HEK293 (cell line): ENCODE measurements around the gene KCND2.

Experiments
- CTCF ChIA-PET: fragments of 350-600 bp; formaldehyde crosslinking; extraction: SDS; loops from one replicate; lab custom pipeline; 2021; ENCODE audit warnings: antibody characterized with exemption; lab: Yijun Ruan, JAX
- POLR2A ChIA-PET: fragments of 300-600 bp; formaldehyde crosslinking; extraction: SDS; loops from one replicate; lab custom pipeline; 2020; ENCODE audit warnings: antibody characterized with exemption, inconsistent platforms; lab: Yijun Ruan, JAX
- H3K27ac ChIP-seq: fragments of 200-500 bp; sonication (Bioruptor generic); 2 replicates; pipeline ENCODE4 v1.5.1; 2014; ENCODE audit warnings: low read depth, low read length, control low read depth, inconsistent platforms; ENCODE audit errors: extremely low read depth
- H3K36me3 ChIP-seq, 2 experiments: fragments of 200-500 bp in 1 of 2; sonication (Bioruptor generic) in 1 of 2; 1 replicate in 1 of 2; 2 replicates in 1 of 2; pipeline ENCODE4 v1.5.1; 2014 to 2017; ENCODE audit warnings: inconsistent platforms in 2 of 2, low read length in 2 of 2; ENCODE audit not compliant: control insufficient read depth in 2 of 2, insufficient read depth in 1 of 2
- H3K4me1 ChIP-seq: fragments of 200-500 bp; sonication (Bioruptor generic); 2 replicates; pipeline ENCODE4 v1.5.1; 2014; ENCODE audit warnings: mild to moderate bottlenecking, low read length, inconsistent platforms; ENCODE audit not compliant: control insufficient read depth, insufficient read depth
- H3K4me3 ChIP-seq: 2 replicates; pipeline ENCODE4 v1.5.1; 2011; ENCODE audit warnings: low read depth, mild to moderate bottlenecking, control low read depth, low read length, moderate library complexity
- H3K9me3 ChIP-seq: fragments of 200-500 bp; sonication (Bioruptor generic); 2 replicates; pipeline ENCODE4 v1.5.1; 2014; ENCODE audit warnings: low read depth, low read length, inconsistent platforms; ENCODE audit not compliant: control insufficient read depth, insufficient read depth
- ATF2 ChIP-seq: fragments of 450-650 bp; formaldehyde crosslinking; IDR thresholded peaks from 2 replicates; pipeline ENCODE4 v1.5.1; 2016; ENCODE audit warnings: missing biosample characterization, missing genetic modification characterization, low read depth
- ZBTB7A ChIP-seq: fragments of 450-650 bp; formaldehyde crosslinking; IDR thresholded peaks from 2 replicates; pipeline ENCODE4 v1.5.1; 2016; ENCODE audit warnings: low read depth, missing biosample characterization, missing genetic modification characterization
- ZNF16 ChIP-seq: fragments of 450-650 bp; formaldehyde crosslinking; IDR thresholded peaks from 2 replicates; pipeline ENCODE4 v1.5.1; 2016; ENCODE audit warnings: low read depth, missing biosample characterization, missing genetic modification characterization
- ZNF280C ChIP-seq: fragments of 450-650 bp; formaldehyde crosslinking; IDR thresholded peaks from 2 replicates; pipeline ENCODE4 v1.5.1; 2016; ENCODE audit warnings: missing biosample characterization, missing genetic modification characterization
- ZNF280D ChIP-seq: fragments of 450-650 bp; formaldehyde crosslinking; IDR thresholded peaks from 2 replicates; pipeline ENCODE4 v1.5.1; 2016; ENCODE audit warnings: missing biosample characterization, missing genetic modification characterization
- ZNF530 ChIP-seq: fragments of 450-650 bp; formaldehyde crosslinking; IDR thresholded peaks from 2 replicates; pipeline ENCODE4 v1.5.1; 2016; ENCODE audit warnings: low read depth, missing biosample characterization, missing genetic modification characterization
- ZNF555 ChIP-seq: fragments of 450-650 bp; formaldehyde crosslinking; conservative IDR thresholded peaks from 2 replicates; pipeline ENCODE4 v1.5.1; 2017; ENCODE audit warnings: missing biosample characterization, mild to moderate bottlenecking, missing genetic modification characterization, inconsistent platforms
- ZNF571 ChIP-seq: fragments of 450-650 bp; formaldehyde crosslinking; IDR thresholded peaks from 2 replicates; pipeline ENCODE4 v1.5.0; 2017; ENCODE audit warnings: missing biosample characterization, missing genetic modification characterization
- ZNF639 ChIP-seq: fragments of 450-650 bp; formaldehyde crosslinking; IDR thresholded peaks from 2 replicates; pipeline ENCODE4 v1.5.1; 2016; ENCODE audit warnings: missing biosample characterization, missing genetic modification characterization
- ZNF658 ChIP-seq: fragments of 450-650 bp; formaldehyde crosslinking; IDR thresholded peaks from 2 replicates; pipeline ENCODE4; 2016; ENCODE audit warnings: missing biosample characterization, missing genetic modification characterization
- ZNF704 ChIP-seq: fragments of 450-650 bp; formaldehyde crosslinking; IDR thresholded peaks from 2 replicates; pipeline ENCODE4 v1.5.1; 2016; ENCODE audit warnings: missing biosample characterization, missing genetic modification characterization
- ZNF777 ChIP-seq: fragments of 450-650 bp; formaldehyde crosslinking; IDR thresholded peaks from 2 replicates; pipeline ENCODE4 v1.5.1; 2017; ENCODE audit warnings: missing biosample characterization, missing genetic modification characterization, borderline replicate concordance
- ZSCAN23 ChIP-seq: fragments of 450-650 bp; formaldehyde crosslinking; IDR thresholded peaks from 2 replicates; pipeline ENCODE4 v1.5.1; 2016; ENCODE audit warnings: missing biosample characterization, missing genetic modification characterization
- ZXDB ChIP-seq: fragments of 450-650 bp; formaldehyde crosslinking; IDR thresholded peaks from 2 replicates; pipeline ENCODE4 v1.5.1; 2016; ENCODE audit warnings: missing biosample characterization, missing genetic modification characterization

The KCND2 gene

GRCh38 chr7:120405652-120406051 is 132.7 kb downstream of the KCND2 start (continued):
- TF ChIP-seq ZNF280D (no peak), ZXDB (tag by site-specific recombination) (no peak), ZNF530 (no peak), ZNF280C (tag by site-specific recombination) (no peak)

- Histone ChIP-seq H3K4me1 (no peaks in the 10 kb centered on the region), H3K9me3 (no peaks in the 10 kb centered on the region), H3K36me3 (no peaks in the 10 kb centered on the region), H3K27ac (no peak overlapping the region), H3K4me3 (no peak overlapping the region)
- CTCF ChIA-PET: no interaction called here
- POLR2A ChIA-PET: no interaction called here
- TF ChIP-seq ZNF639 (tag by site-specific recombination): no peak
- no peak for TF ChIP-seq ZNF16 (tag by site-specific recombination)
- no peak for TF ChIP-seq ZBTB7A (tag by site-specific recombination)
- no peak for TF ChIP-seq ZSCAN23
- TF ChIP-seq ZNF571 (tag by site-specific recombination): no peak
- no peak for TF ChIP-seq ZNF704 (tag by site-specific recombination)
- TF ChIP-seq ZNF658 (tag by site-specific recombination): no peak
Measured at GRCh38 chr7:120407010-120407409, 134.0 kb downstream of the KCND2 start.

GRCh38 chr7:120412139-120413050 is 139.4 kb downstream of the KCND2 start:
- H3K36me3 ChIP-seq: no peaks in the 10 kb centered on the region
- CTCF ChIA-PET: no interaction called here
- TF ChIP-seq ATF2 (tag by site-specific recombination) (no peak), ZNF777 (no peak), ZNF639 (tag by site-specific recombination) (no peak), ZNF555 (tag by site-specific recombination) (no peak)
- TF ChIP-seq, all 188 proteins: peak for 0
- H3K27ac ChIP-seq: no peak overlapping the region
- H3K4me3 ChIP-seq: no peak overlapping the region
- no peaks in the 10 kb centered on the region for H3K4me1 ChIP-seq
- POLR2A ChIA-PET: no interaction called here
- no peaks in the 10 kb centered on the region for H3K9me3 ChIP-seq
